Left lobe of liver (tissue), 2 donors: ENCODE results near the gene ECEL1. TPM values are rescaled to one million over a fixed set of nuclear protein-coding genes. Genes with fewer than 3 reads are reported as not detected.

Experiments used
- ATAC-seq: fragments of 200-7000 bp; cut with Tn5 transposase; one replicate; pipeline ENCODE4 v1.9.1; 2020; ENCODE audit warnings: mild to moderate bottlenecking, moderate library complexity
- DNase-seq: peaks from one replicate; pipeline ENCODE4 v3.0.0-alpha.2; 2020; ENCODE audit warnings: low spot score
- total RNA-seq: library from RNA; stranded (reverse); gene quantifications from one replicate; pipeline ENCODE4 v1.2.1, GENCODE V29; 2021
- donor health status: DM: no; HTN: no; CAD: no; lungs with moderate emphysema.
- donor health status: DM: no; HTN: yes; CAD: no.

Gene ECEL1
- total RNA-seq, 1 donor from 2014 or later: 0.48 TPM

- DNase-seq: no peak
- ATAC-seq: peak; percentile 53
Measured at GRCh38 chr2:232432598-232433184, 54.9 kb downstream of the ECEL1 start.

GRCh38 chr2:232431705-232432590 is 55.7 kb downstream of the ECEL1 start:
- ATAC-seq: no peak
- no peak for DNase-seq

Other genes with a start within 250 kb of the ECEL1 start
- gene ALPP, start 109.1 kb downstream of the ECEL1 start, total RNA-seq: 0.20 TPM
- gene ALPG, start 81.0 kb downstream of the ECEL1 start, total RNA-seq: not detected
- not detected for gene ALPI, start 31.7 kb downstream of the ECEL1 start, total RNA-seq
- not detected for gene PRSS56, start 32.6 kb upstream of the ECEL1 start, total RNA-seq
- gene CHRND, start 38.3 kb upstream of the ECEL1 start, total RNA-seq: not detected
- gene CHRNG, start 51.9 kb upstream of the ECEL1 start, total RNA-seq: not detected
- 1.3 TPM for gene TIGD1, start 62.7 kb upstream of the ECEL1 start, total RNA-seq
- gene EIF4E2, start 62.9 kb upstream of the ECEL1 start, total RNA-seq: 37.4 TPM
- 27.3 TPM for gene EFHD1, start 145.8 kb upstream of the ECEL1 start, total RNA-seq
- 27.8 TPM for gene GIGYF2, start 209.5 kb upstream of the ECEL1 start, total RNA-seq